GM12864 (cell line): Measurements from ENCODE around the gene CATSPERB.

Source experiments
- DNase-seq: peaks from one replicate; pipeline ENCODE4 v3.0.0-alpha.2; 2011; ENCODE audit warnings: low read depth
- H3K4me3 ChIP-seq: 2 replicates; pipeline ENCODE4 v1.5.1; 2011; ENCODE audit warnings: mild to moderate bottlenecking, low read depth, low read length, control low read depth
- CTCF ChIP-seq: IDR thresholded peaks from 2 replicates; pipeline ENCODE4 v1.5.1; 2011; ENCODE audit warnings: low read depth, mild to moderate bottlenecking, moderate library complexity, low read length, control low read depth, inconsistent platforms; ENCODE audit errors: missing control alignments

The CATSPERB gene

GRCh38 chr14:91731986-91732385 is at the start of gene CATSPERB:
Gene CATSPERB, minus strand, starts transcription at chr14:91732086. Its CDS starts 2,607 bp downstream, at chr14:91729479.
- TF ChIP-seq CTCF: no peak
- H3K4me3 ChIP-seq: no peak within 1 kb of the TSS
- DNase-seq: no peak

- no peak overlapping the region for H3K4me3 ChIP-seq
- no peak for TF ChIP-seq CTCF
- no peak for DNase-seq
These were observed 48.6 kb upstream of the CATSPERB start for GRCh38 chr14:91780452-91780851.

GRCh38 chr14:91778217-91778616 is 46.3 kb upstream of the CATSPERB start:
- DNase-seq: no peak
- H3K4me3 ChIP-seq: no peak overlapping the region
- no peak for TF ChIP-seq CTCF

GRCh38 chr14:91774140-91775096 is 42.5 kb upstream of the CATSPERB start:
- TF ChIP-seq CTCF: no peak
- DNase-seq: no peak
- H3K4me3 ChIP-seq: no peak overlapping the region

GRCh38 chr14:91770185-91770584 is 38.3 kb upstream of the CATSPERB start:
- H3K4me3 ChIP-seq: no peak overlapping the region
- no peak for TF ChIP-seq CTCF
- no peak for DNase-seq

- no peak for DNase-seq
- no peak overlapping the region for H3K4me3 ChIP-seq
- no peak for TF ChIP-seq CTCF
These were observed 23.8 kb upstream of the CATSPERB start for GRCh38 chr14:91755570-91756295.
